GM23248 (cell line): Measurements from ENCODE around the gene PLCH2. TPM values are rescaled to one million over a fixed set of nuclear protein-coding genes. Genes with fewer than 3 reads are reported as not detected.
"Not testable (repeated sequence)": the region's sequence is repeated elsewhere in the genome, so short reads cannot be mapped to it uniquely, and the experiment has no call there.

Experiments used
- DNase-seq: peaks from one replicate; pipeline ENCODE4 v3.0.0-alpha.2; 2015
- H2AFZ ChIP-seq: fragments of 200-600 bp; sonication (generic); 2 replicates; pipeline ENCODE4 v1.6.1; 2016; ENCODE audit warnings: antibody characterized with exemption
- H3F3A ChIP-seq: fragments of 200-600 bp; sonication (generic); 2 replicates; pipeline ENCODE4 v1.6.1; 2016; ENCODE audit warnings: mild to moderate bottlenecking, antibody characterized with exemption, mixed run types; ENCODE audit not compliant: insufficient read depth
- H3K27ac ChIP-seq: fragments of 200-600 bp; sonication (generic); 2 replicates; pipeline ENCODE4 v1.5.1; 2016; ENCODE audit warnings: mild to moderate bottlenecking
- H3K27me3 ChIP-seq: fragments of 200-600 bp; sonication (generic); replicated peaks from 2 replicates; pipeline ENCODE4 v1.6.1; 2016; ENCODE audit warnings: mild to moderate bottlenecking; ENCODE audit not compliant: insufficient read depth
- H3K36me3 ChIP-seq: fragments of 200-600 bp; sonication (generic); 2 replicates; pipeline ENCODE4 v1.6.1; 2016; ENCODE audit warnings: low read depth, mild to moderate bottlenecking
- H3K4me1 ChIP-seq: fragments of 200-600 bp; sonication (generic); 2 replicates; pipeline ENCODE4 v1.6.1; 2016; ENCODE audit warnings: mild to moderate bottlenecking; ENCODE audit not compliant: insufficient read depth
- H3K4me2 ChIP-seq: fragments of 200-600 bp; sonication (generic); one replicate; pipeline ENCODE4 v1.6.1; 2016; ENCODE audit warnings: mild to moderate bottlenecking; ENCODE audit not compliant: unreplicated experiment
- H3K4me3 ChIP-seq: fragments of 200-600 bp; sonication (generic); 2 replicates; pipeline ENCODE4 v1.5.1; 2016; ENCODE audit warnings: mild to moderate bottlenecking
- H3K79me2 ChIP-seq: fragments of 200-600 bp; sonication (generic); 2 replicates; pipeline ENCODE4 v1.6.1; 2016; ENCODE audit warnings: mild to moderate bottlenecking; ENCODE audit not compliant: insufficient read depth
- H3K9ac ChIP-seq: fragments of 200-600 bp; sonication (generic); 2 replicates; pipeline ENCODE4 v1.6.1; 2016; ENCODE audit warnings: mild to moderate bottlenecking
- H3K9me2 ChIP-seq: fragments of 200-600 bp; sonication (generic); 2 replicates; pipeline ENCODE4 v1.6.1; 2016; ENCODE audit warnings: mixed run types, mild to moderate bottlenecking, moderate library complexity; ENCODE audit not compliant: insufficient read depth
- H3K9me3 ChIP-seq: fragments of 200-600 bp; sonication (generic); one replicate; pipeline ENCODE4 v1.6.1; 2017; ENCODE audit warnings: low read depth
- H4K20me1 ChIP-seq: fragments of 200-600 bp; sonication (generic); 2 replicates; pipeline ENCODE4 v1.6.0; 2016; ENCODE audit not compliant: insufficient read depth
- EZH2 ChIP-seq: fragments of 200-600 bp; sonication (generic); IDR thresholded peaks from 2 replicates; pipeline ENCODE4 v1.6.1; 2018; ENCODE audit warnings: antibody characterized with exemption, mild to moderate bottlenecking; ENCODE audit not compliant: insufficient read depth, poor library complexity, severe bottlenecking
- EZH2phosphoT487 ChIP-seq: fragments of 200-600 bp; sonication (generic); IDR thresholded peaks from 2 replicates; pipeline ENCODE4 v1.6.1; 2018; ENCODE audit warnings: antibody characterized with exemption, moderate library complexity, mild to moderate bottlenecking, low read depth; ENCODE audit not compliant: insufficient read depth
- WGBS, 2 experiments: methylation state at CpG; one replicate each; pipeline ENCODE4 v1.1.6; 2015 to 2017; ENCODE audit warnings: low lambda C conversion rate in 2 of 2, low coverage in 1 of 2; ENCODE audit errors: missing lambda C conversion rate in 2 of 2; 5-methylcytosine and 5-hydroxymethylcytosine counted together
- in situ Hi-C: fragments of 300-500 bp; cut with MboI; formaldehyde crosslinking; loops from 2 replicates; pipeline ENCODE4 v1.15.0; 2020
- polyA plus RNA-seq: library from polyadenylated mRNA; unstranded; fragments of >200 nt; fragmentation: Nextera tagmentation; extraction: Ambion mirVana; gene quantifications from 2 replicates; pipeline ENCODE4 v1.2.1, GENCODE V29; 2016
- total RNA-seq: library from RNA; depleted of rRNA; stranded (reverse); fragments of >200 nt; shearing (Covaris generic); gene quantifications from 2 replicates; pipeline ENCODE4 v1.2.3, GENCODE V29; 2014; rRNA removed

PLCH2 gene
- total and polyA plus RNA-seq, 2 experiments from 2014 or later: not detected

GRCh38 chr1:2552189-2552588 is 76.1 kb downstream of the PLCH2 start:
- Histone ChIP-seq H3K27ac (no peak overlapping the region), H3K9me3 (no peaks in the 10 kb centered on the region), H3K27me3 (no peaks in the 10 kb centered on the region), H2AFZ (no peak overlapping the region), H3F3A (peaks cover 4% of the 10 kb centered on the region; the same call in 1 of the 2 replicates), H3K9me2 (no peaks in the 10 kb centered on the region), H3K79me2 (no peaks in the 10 kb centered on the region), H4K20me1 (no peaks in the 10 kb centered on the region), H3K4me2 (no peak overlapping the region), H3K4me3 (no peak overlapping the region), H3K4me1 (peaks cover 15% of the 10 kb centered on the region), H3K9ac (no peak overlapping the region), H3K36me3 (no peaks in the 10 kb centered on the region)
- in situ Hi-C loops: no loop called here
- DNase-seq: no peak
- WGBS, 2 experiments: 87 to 88% methylated on average over 17 to 24 of the region's 26 CpGs
- no peak for TF ChIP-seq EZH2
- TF ChIP-seq EZH2phosphoT487: no peak

GRCh38 chr1:2553076-2553475 is 77.0 kb downstream of the PLCH2 start:
- H3K4me2 ChIP-seq, H3K27ac ChIP-seq, H2AFZ ChIP-seq, H3K9me3 ChIP-seq, in situ Hi-C loops, H3F3A ChIP-seq, H3K27me3 ChIP-seq, H3K9ac ChIP-seq, H4K20me1 ChIP-seq, H3K4me3 ChIP-seq, H3K79me2 ChIP-seq, H3K36me3 ChIP-seq, H3K9me2 ChIP-seq, DNase-seq: not testable (repeated sequence)
- H3K4me1 ChIP-seq: peaks cover 15% of the 10 kb centered on the region
- 27% methylated on average over 4 of the region's 9 CpGs; no CpG with 5 or more reads in 1 of the 2 experiments for WGBS, 2 experiments

GRCh38 chr1:2553871-2554620 is 78.0 kb downstream of the PLCH2 start:
- Histone ChIP-seq H4K20me1 (no peaks in the 10 kb centered on the region), H2AFZ (no peak overlapping the region), H3K9ac (no peak overlapping the region), H3K4me3 (no peak overlapping the region), H3K36me3 (no peaks in the 10 kb centered on the region), H3K4me2 (no peak overlapping the region), H3K9me3 (no peaks in the 10 kb centered on the region), H3K79me2 (no peaks in the 10 kb centered on the region), H3K27me3 (no peaks in the 10 kb centered on the region), H3K4me1 (peaks cover 8% of the 10 kb centered on the region; the same call in 1 of the 2 replicates), H3K27ac (no peak overlapping the region), H3F3A (no peaks in the 10 kb centered on the region), H3K9me2 (no peaks in the 10 kb centered on the region)
- 87 to 88% methylated on average over 29 to 30 of the region's 30 CpGs for WGBS, 2 experiments
- DNase-seq: no peak
- no peak for TF ChIP-seq EZH2
- in situ Hi-C loops: no loop called here

- no peaks in the 10 kb centered on the region for H3K79me2 ChIP-seq
Measured at GRCh38 chr1:2554621-2555387, 78.7 kb downstream of the PLCH2 start.

More at GRCh38 chr1:2554621-2555387, 78.7 kb downstream of the PLCH2 start:
- Histone ChIP-seq H3F3A (no peaks in the 10 kb centered on the region), H4K20me1 (no peaks in the 10 kb centered on the region), H3K4me1 (0 out of 2 replicates have a peak, but pooled peaks cover 5% of the 10 kb centered on the region), H3K4me2 (no peak overlapping the region), H3K9ac (no peak overlapping the region), H3K27ac (no peak overlapping the region), H3K4me3 (no peak overlapping the region), H2AFZ (no peak overlapping the region), H3K9me3 (no peaks in the 10 kb centered on the region), H3K27me3 (no peaks in the 10 kb centered on the region), H3K9me2 (no peaks in the 10 kb centered on the region), H3K36me3 (no peaks in the 10 kb centered on the region)
- in situ Hi-C loops: no loop called here
- no peak for DNase-seq
- TF ChIP-seq EZH2phosphoT487 (no peak), EZH2 (no peak)
- 60 to 65% methylated on average over 15 to 17 of the region's 19 CpGs for WGBS, 2 experiments

Other genes with a start within 250 kb of the PLCH2 start
- 23.1 and 26.8 TPM in 2 replicates for gene SKI, start 248.0 kb upstream of the PLCH2 start, total RNA-seq
- gene SKI, start 248.0 kb upstream of the PLCH2 start, polyA plus RNA-seq: 3.8 and 4.0 TPM in 2 replicates
- gene MORN1, start 84.7 kb upstream of the PLCH2 start, total RNA-seq: 6.3 and 8.8 TPM in 2 replicates
- gene MORN1, start 84.7 kb upstream of the PLCH2 start, polyA plus RNA-seq: 5.5 and 7.2 TPM in 2 replicates
- gene RER1, start 84.4 kb upstream of the PLCH2 start, total RNA-seq: 69.7 and 135 TPM in 2 replicates
- 328 and 331 TPM in 2 replicates for gene RER1, start 84.4 kb upstream of the PLCH2 start, polyA plus RNA-seq
- 51.3 and 59.1 TPM in 2 replicates for gene PEX10, start 63.7 kb upstream of the PLCH2 start, total RNA-seq
- 24.7 and 29.1 TPM in 2 replicates for gene PEX10, start 63.7 kb upstream of the PLCH2 start, polyA plus RNA-seq
- gene PANK4, start 50.3 kb downstream of the PLCH2 start, total RNA-seq: 29.7 and 35.5 TPM in 2 replicates
- 15.5 and 18.0 TPM in 2 replicates for gene PANK4, start 50.3 kb downstream of the PLCH2 start, polyA plus RNA-seq
- gene HES5, start 54.0 kb downstream of the PLCH2 start, total RNA-seq: 1.1 TPM in 1 of 2 replicates, not detected in the other
- not detected in 2 replicates for gene HES5, start 54.0 kb downstream of the PLCH2 start, polyA plus RNA-seq
- gene TNFRSF14, start 80.1 kb downstream of the PLCH2 start, total RNA-seq: 4.7 and 13.3 TPM in 2 replicates
- 7.8 and 7.9 TPM in 2 replicates for gene TNFRSF14, start 80.1 kb downstream of the PLCH2 start, polyA plus RNA-seq
- gene PRXL2B, start 110.5 kb downstream of the PLCH2 start, total RNA-seq: 8.5 and 11.3 TPM in 2 replicates
- 12.4 and 13.5 TPM in 2 replicates for gene PRXL2B, start 110.5 kb downstream of the PLCH2 start, polyA plus RNA-seq
- not detected in 2 replicates for gene MMEL1, start 156.7 kb downstream of the PLCH2 start, total RNA-seq
- not detected in 2 replicates for gene MMEL1, start 156.7 kb downstream of the PLCH2 start, polyA plus RNA-seq